ENCODE results near the gene PCDHGB3.

The PCDHGB3 gene

GRCh38 chr5:141359790-141360426 lies 10.1 kb upstream of the PCDHGB3 start, which contains the start of gene PCDHGB2:
Gene PCDHGB2, plus strand, starts transcription at chr5:141359994. Its CDS starts 142 bp downstream, at chr5:141360136.
- peak; percentile 43 for TF ChIP-seq RAD21 (IDR thresholded peaks at IDR 0.05; ENCODE audit: low read depth)
- no peak for TF ChIP-seq USF1 (IDR thresholded peaks at IDR 0.05)
- no peak for TF ChIP-seq TAF1 (IDR thresholded peaks at IDR 0.05; ENCODE audit: low read depth)
- no peak for TF ChIP-seq ZBTB7A (IDR thresholded peaks at IDR 0.05; ENCODE audit: low read depth)
- TF ChIP-seq, protein P1, sequence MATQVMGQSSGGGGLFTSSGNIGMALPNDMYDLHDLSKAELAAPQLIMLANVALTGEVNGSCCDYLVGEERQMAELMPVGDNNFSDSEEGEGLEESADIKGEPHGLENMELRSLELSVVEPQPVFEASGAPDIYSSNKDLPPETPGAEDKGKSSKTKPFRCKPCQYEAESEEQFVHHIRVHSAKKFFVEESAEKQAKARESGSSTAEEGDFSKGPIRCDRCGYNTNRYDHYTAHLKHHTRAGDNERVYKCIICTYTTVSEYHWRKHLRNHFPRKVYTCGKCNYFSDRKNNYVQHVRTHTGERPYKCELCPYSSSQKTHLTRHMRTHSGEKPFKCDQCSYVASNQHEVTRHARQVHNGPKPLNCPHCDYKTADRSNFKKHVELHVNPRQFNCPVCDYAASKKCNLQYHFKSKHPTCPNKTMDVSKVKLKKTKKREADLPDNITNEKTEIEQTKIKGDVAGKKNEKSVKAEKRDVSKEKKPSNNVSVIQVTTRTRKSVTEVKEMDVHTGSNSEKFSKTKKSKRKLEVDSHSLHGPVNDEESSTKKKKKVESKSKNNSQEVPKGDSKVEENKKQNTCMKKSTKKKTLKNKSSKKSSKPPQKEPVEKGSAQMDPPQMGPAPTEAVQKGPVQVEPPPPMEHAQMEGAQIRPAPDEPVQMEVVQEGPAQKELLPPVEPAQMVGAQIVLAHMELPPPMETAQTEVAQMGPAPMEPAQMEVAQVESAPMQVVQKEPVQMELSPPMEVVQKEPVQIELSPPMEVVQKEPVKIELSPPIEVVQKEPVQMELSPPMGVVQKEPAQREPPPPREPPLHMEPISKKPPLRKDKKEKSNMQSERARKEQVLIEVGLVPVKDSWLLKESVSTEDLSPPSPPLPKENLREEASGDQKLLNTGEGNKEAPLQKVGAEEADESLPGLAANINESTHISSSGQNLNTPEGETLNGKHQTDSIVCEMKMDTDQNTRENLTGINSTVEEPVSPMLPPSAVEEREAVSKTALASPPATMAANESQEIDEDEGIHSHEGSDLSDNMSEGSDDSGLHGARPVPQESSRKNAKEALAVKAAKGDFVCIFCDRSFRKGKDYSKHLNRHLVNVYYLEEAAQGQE (IDR thresholded peaks at IDR 0.05; ENCODE audit: low read depth) = no peak
- TF ChIP-seq YY1 (IDR thresholded peaks at IDR 0.05; ENCODE audit: low read depth) = no peak
- TF ChIP-seq CREB1 (IDR thresholded peaks at IDR 0.05; ENCODE audit: low read depth) = no peak

GRCh38 chr5:141360685-141361084 lies 9.4 kb upstream of the PCDHGB3 start:
- TF ChIP-seq EGR1 (IDR thresholded peaks at IDR 0.05) (no peak), YY1 (IDR thresholded peaks at IDR 0.05; ENCODE audit: low read depth) (no peak), TAF1 (IDR thresholded peaks at IDR 0.05; ENCODE audit: low read depth) (no peak), RAD21 (IDR thresholded peaks at IDR 0.05; ENCODE audit: low read depth) (no peak)
- TF ChIP-seq, protein P1 (IDR thresholded peaks at IDR 0.05; ENCODE audit: low read depth) = no peak

- TF ChIP-seq NFIC (IDR thresholded peaks at IDR 0.05) = no peak
- no peak for TF ChIP-seq USF1 (IDR thresholded peaks at IDR 0.05)
- no peak for TF ChIP-seq MAX (IDR thresholded peaks at IDR 0.05)
- no peak for TF ChIP-seq CEBPB (IDR thresholded peaks at IDR 0.05)
- no peak for TF ChIP-seq TCF12 (IDR thresholded peaks at IDR 0.05; ENCODE audit: low read depth)
- TF ChIP-seq TEAD4 (IDR thresholded peaks at IDR 0.05) = no peak
- TF ChIP-seq EP300 (IDR thresholded peaks at IDR 0.05; ENCODE audit: borderline replicate concordance) = no peak
- no peak for TF ChIP-seq ZBTB7A (IDR thresholded peaks at IDR 0.05; ENCODE audit: low read depth)
- no peak for TF ChIP-seq RAD21 (IDR thresholded peaks at IDR 0.05; ENCODE audit: low read depth)
- TF ChIP-seq YY1 (IDR thresholded peaks at IDR 0.05; ENCODE audit: low read depth) = no peak
- TF ChIP-seq TAF1 (IDR thresholded peaks at IDR 0.05; ENCODE audit: low read depth) = no peak
Observed at GRCh38 chr5:141362719-141363118, 7.3 kb upstream of the PCDHGB3 start.

- TF ChIP-seq NFIC (IDR thresholded peaks at IDR 0.05) = no peak
- TF ChIP-seq, protein P1 (IDR thresholded peaks at IDR 0.05; ENCODE audit: low read depth) = no peak
- TF ChIP-seq CEBPB (IDR thresholded peaks at IDR 0.05) = no peak
- TF ChIP-seq YY1 (IDR thresholded peaks at IDR 0.05; ENCODE audit: low read depth) = no peak
- TF ChIP-seq CREB1 (IDR thresholded peaks at IDR 0.05; ENCODE audit: low read depth) = no peak
- TF ChIP-seq FOXM1 (IDR thresholded peaks at IDR 0.05; ENCODE audit: borderline replicate concordance, low read depth) = no peak
- TF ChIP-seq TEAD4 (IDR thresholded peaks at IDR 0.05) = no peak
- TF ChIP-seq EP300 (IDR thresholded peaks at IDR 0.05; ENCODE audit: borderline replicate concordance) = no peak
- no peak for TF ChIP-seq MAX (IDR thresholded peaks at IDR 0.05)
- TF ChIP-seq EGR1 (IDR thresholded peaks at IDR 0.05) = no peak
- no peak for TF ChIP-seq TAF1 (IDR thresholded peaks at IDR 0.05; ENCODE audit: low read depth)
- TF ChIP-seq ZBTB7A (IDR thresholded peaks at IDR 0.05; ENCODE audit: low read depth) = no peak
- no peak for TF ChIP-seq USF1 (IDR thresholded peaks at IDR 0.05)
- no peak for TF ChIP-seq RAD21 (IDR thresholded peaks at IDR 0.05; ENCODE audit: low read depth)
- TF ChIP-seq TCF12 (IDR thresholded peaks at IDR 0.05; ENCODE audit: low read depth) = no peak
Observed at GRCh38 chr5:141363952-141364660, 5.9 kb upstream of the PCDHGB3 start, which contains the start of gene PCDHGA5. Gene PCDHGA5, plus strand, starts transcription at chr5:141364162. Its CDS starts 169 bp downstream, at chr5:141364331.

Data from Ishikawa (cell line).